ENCODE measurements around the gene FGD4. TPM values are rescaled to one million over a fixed set of nuclear protein-coding genes. Genes with fewer than 3 reads are reported as not detected.

The FGD4 gene
- total RNA-seq, 6 experiments from 2014 or later = 1.9 to 5.6 (median 4.8) TPM

- no peak overlapping the region for H3K4me3 Mint-ChIP-seq
- peaks cover 40% of the 10 kb centered on the region for H3K4me1 Mint-ChIP-seq (ENCODE audit: low read depth)
- no peaks in the 10 kb centered on the region for H3K36me3 Mint-ChIP-seq (ENCODE audit: low read depth)
Measured at GRCh38 chr12:32546272-32546671, 146.9 kb downstream of the FGD4 start.

GRCh38 chr12:32548691-32549281, 149.4 kb downstream of the FGD4 start:
- TF ChIP-seq CTCF (IDR thresholded peaks at IDR 0.05) = no peak
- peak overlapping the region; percentile 5 for H3K4me3 Mint-ChIP-seq
- no peaks in the 10 kb centered on the region for H3K36me3 Mint-ChIP-seq (ENCODE audit: low read depth)
- H3K27me3 Mint-ChIP-seq (ENCODE audit: insufficient read depth) = no peaks in the 10 kb centered on the region; the same call in 1 of the 2 replicates
- peak; percentile 68 for DNase-seq
- H3K9me3 Mint-ChIP-seq = no peaks in the 10 kb centered on the region
- peak overlapping the region; percentile 50 for H3K27ac Mint-ChIP-seq
- H3K4me1 Mint-ChIP-seq (ENCODE audit: low read depth) = peaks cover 25% of the 10 kb centered on the region

More at GRCh38 chr12:32546272-32546671, 146.9 kb downstream of the FGD4 start:
- no peak for DNase-seq
- no peak for TF ChIP-seq CTCF (IDR thresholded peaks at IDR 0.05)
- no peaks in the 10 kb centered on the region for H3K9me3 Mint-ChIP-seq
- H3K27ac Mint-ChIP-seq = no peak overlapping the region
- peaks cover 2% of the 10 kb centered on the region for H3K27me3 Mint-ChIP-seq (ENCODE audit: insufficient read depth)

GRCh38 chr12:32549675-32550079, 150.3 kb downstream of the FGD4 start:
- peaks cover 25% of the 10 kb centered on the region for H3K4me1 Mint-ChIP-seq (ENCODE audit: low read depth)
- H3K9me3 Mint-ChIP-seq = no peaks in the 10 kb centered on the region
- peak overlapping the region; percentile 50 for H3K27ac Mint-ChIP-seq
- no peaks in the 10 kb centered on the region; the same call in 1 of the 2 replicates for H3K27me3 Mint-ChIP-seq (ENCODE audit: insufficient read depth)
- TF ChIP-seq CTCF (IDR thresholded peaks at IDR 0.05) = no peak
- H3K4me3 Mint-ChIP-seq = peak overlapping the region; percentile 53
- DNase-seq = peak; percentile 18
- no peaks in the 10 kb centered on the region for H3K36me3 Mint-ChIP-seq (ENCODE audit: low read depth)

GRCh38 chr12:32551058-32551457, 151.7 kb downstream of the FGD4 start:
- H3K27me3 Mint-ChIP-seq (ENCODE audit: insufficient read depth) = peaks cover 3% of the 10 kb centered on the region
- no peak overlapping the region for H3K4me3 Mint-ChIP-seq
- TF ChIP-seq CTCF (IDR thresholded peaks at IDR 0.05) = no peak
- H3K36me3 Mint-ChIP-seq (ENCODE audit: low read depth) = no peaks in the 10 kb centered on the region
- DNase-seq = no peak
- H3K4me1 Mint-ChIP-seq (ENCODE audit: low read depth) = peaks cover 25% of the 10 kb centered on the region
- H3K27ac Mint-ChIP-seq = no peak overlapping the region
- H3K9me3 Mint-ChIP-seq = no peaks in the 10 kb centered on the region

GRCh38 chr12:32558903-32559302, 159.5 kb downstream of the FGD4 start:
- peak; percentile 44 for TF ChIP-seq CTCF (IDR thresholded peaks at IDR 0.05)
- H3K36me3 Mint-ChIP-seq (ENCODE audit: low read depth) = peaks cover under 1% of the 10 kb centered on the region
- peaks cover 3% of the 10 kb centered on the region for H3K27me3 Mint-ChIP-seq (ENCODE audit: insufficient read depth)
- no peaks in the 10 kb centered on the region for H3K9me3 Mint-ChIP-seq
- H3K4me3 Mint-ChIP-seq = peak overlapping the region; percentile 56
- peak; percentile 63 for DNase-seq
- peaks cover 32% of the 10 kb centered on the region for H3K4me1 Mint-ChIP-seq (ENCODE audit: low read depth)
- peak overlapping the region; percentile 71 for H3K27ac Mint-ChIP-seq
